Cardiac fibroblast (primary cell): ENCODE measurements around the gene ZNF69.
"Not testable (repeated sequence)": the region's sequence is repeated elsewhere in the genome, so short reads cannot be mapped to it uniquely, and the experiment has no call there.

Experiments used
- DNase-seq, 2 donors: peaks; one replicate each; pipeline versions ENCODE4 v3.0.0 to v3.0.0-alpha.2; 2010; ENCODE audit warnings: low read depth in 2 of 2
- H3K4me3 ChIP-seq, 2 donors: replicated peaks in 1 of 2; 1 replicate in 1 of 2; 2 replicates in 1 of 2; pipeline ENCODE4 v1.5.1; 2011; ENCODE audit warnings: low read depth in 2 of 2, low read length in 2 of 2, mild to moderate bottlenecking in 2 of 2, moderate library complexity in 1 of 2
- CTCF ChIP-seq: IDR thresholded peaks from one replicate; pipeline ENCODE4 v1.5.1; 2011; ENCODE audit warnings: low read depth, mild to moderate bottlenecking, low read length, inconsistent platforms

Gene ZNF69

GRCh38 chr19:11856596-11857250, 30.9 kb upstream of the ZNF69 start:
- DNase-seq: no peak
- H3K4me3 ChIP-seq: no peak overlapping the region
- TF ChIP-seq CTCF: no peak

GRCh38 chr19:11860721-11861120, 26.9 kb upstream of the ZNF69 start:
- DNase-seq: no peak
- H3K4me3 ChIP-seq: no peak overlapping the region
- no peak for TF ChIP-seq CTCF

GRCh38 chr19:11861301-11861700, 26.3 kb upstream of the ZNF69 start:
- TF ChIP-seq CTCF: no peak
- no peak for DNase-seq
- no peak overlapping the region for H3K4me3 ChIP-seq

GRCh38 chr19:11867766-11868165, 19.8 kb upstream of the ZNF69 start:
- DNase-seq: not testable (repeated sequence)

GRCh38 chr19:11868188-11868587, 19.4 kb upstream of the ZNF69 start:
- DNase-seq: no peak
- TF ChIP-seq CTCF: no peak
- H3K4me3 ChIP-seq: no peak overlapping the region

More at GRCh38 chr19:11867766-11868165, 19.8 kb upstream of the ZNF69 start:
- not testable (repeated sequence) for H3K4me3 ChIP-seq

GRCh38 chr19:11872624-11873023, 15.0 kb upstream of the ZNF69 start:
- no peak for DNase-seq
- H3K4me3 ChIP-seq: no peak overlapping the region
- TF ChIP-seq CTCF: no peak

GRCh38 chr19:11873762-11874161, 13.8 kb upstream of the ZNF69 start:
- DNase-seq: no peak
- no peak for TF ChIP-seq CTCF
- H3K4me3 ChIP-seq: no peak overlapping the region
